AG08396 (cell line): ENCODE data around the gene LZTS2.

Experiments
- DNase-seq: peaks from one replicate; pipeline ENCODE4 v3.0.0; 2012; ENCODE audit warnings: low spot score, mixed read lengths

LZTS2 gene

DNA sequence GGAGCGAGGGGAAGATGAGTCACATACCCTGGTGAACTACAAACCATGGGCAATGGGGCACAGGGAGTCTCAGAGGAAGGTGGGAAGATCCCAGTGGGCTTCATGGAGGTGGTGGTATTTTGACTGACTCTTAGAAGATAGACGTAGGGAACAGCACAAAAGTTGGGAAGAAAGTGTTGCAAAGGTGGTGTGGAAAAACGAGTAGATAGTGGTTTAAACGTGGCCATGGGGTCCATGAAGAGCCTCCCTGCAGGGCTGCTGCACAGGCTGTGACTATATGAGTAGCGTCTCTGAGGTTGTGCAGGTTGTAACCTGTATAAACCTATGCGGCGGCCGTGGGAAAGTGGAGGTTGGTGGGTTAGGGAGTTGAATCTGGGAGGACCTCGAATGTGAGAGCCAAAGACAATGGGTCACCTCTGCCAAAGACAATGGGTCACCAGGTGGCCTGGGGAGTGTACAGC, 13.8 kb downstream of the LZTS2 start:
- no peak for DNase-seq

DNA sequence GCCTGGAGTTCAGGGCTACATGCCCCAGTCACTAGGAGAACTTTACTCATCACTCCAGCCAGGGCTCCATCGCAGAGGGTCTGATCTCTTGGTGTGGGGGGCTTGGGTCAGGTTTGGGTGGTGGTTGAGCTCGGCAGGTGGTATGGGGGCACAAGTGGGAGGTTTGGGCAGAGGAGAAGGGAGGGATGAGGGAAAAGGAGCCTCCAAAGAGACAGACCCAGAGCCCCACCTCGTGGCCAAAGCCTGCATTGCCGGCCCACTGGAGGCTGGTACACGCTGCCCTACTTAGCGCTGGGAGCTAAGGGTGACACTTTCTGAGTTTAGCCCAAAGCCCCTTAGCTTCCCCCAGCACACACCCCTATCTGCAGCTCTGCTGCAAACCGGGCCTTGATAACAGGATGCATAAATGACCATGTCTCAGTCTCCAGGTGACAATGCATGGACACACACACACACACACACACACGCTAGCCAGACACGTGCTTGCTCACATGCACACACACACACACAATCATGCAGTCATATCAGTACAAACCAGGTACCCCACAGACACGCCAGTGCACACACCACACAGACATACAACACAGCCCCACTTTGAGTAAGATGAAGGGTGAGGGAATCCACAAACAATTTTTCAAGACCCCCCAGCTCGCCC, 14.7 kb downstream of the LZTS2 start:
- DNase-seq, result peak; percentile 81

DNA sequence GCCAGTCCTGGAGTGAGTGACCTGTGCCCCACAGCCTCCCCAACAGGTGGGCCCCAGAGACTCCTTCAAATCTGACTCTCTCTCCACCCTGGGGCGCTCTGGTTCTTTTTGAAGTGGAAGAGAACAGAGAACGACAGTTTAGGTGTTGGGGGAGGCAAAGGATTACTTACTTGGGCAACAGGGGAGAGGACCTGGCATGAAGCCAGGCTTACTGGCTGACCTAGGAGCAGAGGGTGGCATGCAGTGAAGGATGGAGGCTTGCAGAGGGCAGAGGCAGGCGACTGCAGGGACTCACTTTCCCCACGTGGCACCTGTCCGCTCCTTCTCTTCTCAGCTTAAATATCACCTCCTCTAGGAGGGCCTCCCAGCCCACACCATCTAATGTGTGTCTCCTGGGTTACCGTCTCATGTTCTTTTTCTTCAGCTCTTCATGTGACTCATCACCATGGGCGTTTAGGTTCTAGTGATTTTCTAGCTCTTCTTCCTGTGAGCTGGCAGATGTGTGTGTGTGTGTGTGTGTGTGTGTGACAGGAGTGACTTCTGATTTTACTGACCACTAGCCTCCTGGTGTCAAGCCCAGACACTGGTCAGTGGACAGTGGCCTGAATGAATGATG, 15.5 kb downstream of the LZTS2 start:
- peak; percentile 88 for DNase-seq

- DNase-seq, result no peak
Observed at GRCh38 chr10:101015582-101015973, 16.0 kb downstream of the LZTS2 start.

DNA sequence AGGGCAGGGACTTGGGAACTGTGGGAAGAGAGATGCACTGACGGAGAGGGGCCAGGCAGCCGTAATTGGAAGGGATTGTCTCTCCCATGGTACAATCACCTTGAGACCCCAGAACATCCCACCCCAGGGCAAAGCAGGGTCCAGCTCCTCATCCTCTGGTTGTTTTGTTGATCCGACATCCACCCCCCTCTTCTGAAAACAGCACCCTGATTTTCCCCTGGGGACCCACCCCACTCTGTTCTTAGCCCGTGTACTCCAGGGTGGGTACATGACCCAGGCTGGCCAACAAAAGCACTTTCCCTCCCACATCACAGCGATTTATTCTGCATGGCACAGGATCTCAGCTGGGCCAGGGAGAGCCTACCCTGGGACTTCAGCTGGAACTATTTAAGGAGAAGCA, 17.2 kb downstream of the LZTS2 start:
- DNase-seq, result no peak

DNA sequence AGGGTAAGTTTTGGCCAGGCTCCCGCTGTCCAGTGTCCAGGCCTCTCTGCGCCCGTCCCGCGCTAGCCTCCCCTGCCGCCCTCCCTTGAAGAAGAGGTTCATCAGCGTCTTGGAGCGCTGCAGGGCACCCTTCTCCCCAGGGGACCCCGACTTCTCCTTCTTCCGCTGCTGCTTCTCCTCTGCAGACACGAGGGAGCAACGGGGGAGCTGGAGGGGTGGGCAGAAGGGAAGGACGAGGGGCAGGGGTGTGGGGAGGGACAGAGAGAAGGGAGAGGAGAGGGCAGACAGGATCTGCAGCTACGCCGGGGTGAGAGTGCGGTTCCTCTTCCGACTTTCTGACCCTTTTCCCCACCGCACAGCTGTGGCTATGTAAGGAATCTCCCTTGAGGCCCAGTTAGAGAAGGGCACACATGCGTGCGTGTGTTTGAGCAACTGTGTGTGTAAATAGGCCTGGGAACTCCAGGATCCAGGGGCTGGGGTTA, 18.6 kb downstream of the LZTS2 start:
- DNase-seq, result no peak

DNA sequence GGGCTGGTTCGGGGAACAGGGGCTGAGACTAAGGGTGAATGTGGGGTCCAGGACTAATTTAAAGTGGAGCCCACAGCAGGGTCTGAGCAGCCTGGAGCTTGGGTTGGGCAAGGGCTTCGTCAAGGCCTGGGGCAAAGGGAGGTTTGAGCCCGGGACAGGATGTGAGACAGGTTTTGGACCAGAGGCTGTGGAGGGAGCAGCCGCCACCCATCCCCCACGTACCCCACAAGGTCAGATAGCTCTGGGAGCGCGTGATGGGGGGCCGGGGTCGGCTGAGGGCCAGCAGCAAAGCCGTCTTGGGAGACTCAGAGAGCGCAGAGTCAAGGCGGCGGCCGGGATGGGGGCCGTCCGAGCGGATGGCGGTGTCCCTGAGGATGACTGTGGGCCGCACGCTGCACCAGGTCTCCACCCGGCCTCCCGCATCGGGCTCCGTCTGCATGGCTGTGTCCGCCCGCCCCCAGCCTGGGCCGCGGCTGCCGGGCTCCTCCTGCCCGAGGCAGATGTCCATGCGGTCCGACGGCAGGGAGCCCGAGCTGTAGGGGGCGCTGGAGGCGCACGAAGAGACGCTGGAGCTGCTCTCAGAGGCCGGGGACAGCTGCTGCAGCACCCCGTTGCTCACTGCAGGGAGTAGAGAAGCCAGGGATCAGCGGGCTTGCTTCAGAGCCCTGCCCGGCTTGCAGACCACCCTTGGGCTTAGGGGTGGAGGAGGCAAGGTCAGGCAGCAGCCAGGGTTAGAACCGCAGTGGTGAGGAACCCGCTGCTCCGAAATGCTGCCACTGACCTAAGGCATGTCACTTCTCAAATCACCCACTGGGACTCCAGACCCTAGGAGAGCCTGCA, 19.2 kb downstream of the LZTS2 start:
- DNase-seq, result peak; percentile 93

DNA sequence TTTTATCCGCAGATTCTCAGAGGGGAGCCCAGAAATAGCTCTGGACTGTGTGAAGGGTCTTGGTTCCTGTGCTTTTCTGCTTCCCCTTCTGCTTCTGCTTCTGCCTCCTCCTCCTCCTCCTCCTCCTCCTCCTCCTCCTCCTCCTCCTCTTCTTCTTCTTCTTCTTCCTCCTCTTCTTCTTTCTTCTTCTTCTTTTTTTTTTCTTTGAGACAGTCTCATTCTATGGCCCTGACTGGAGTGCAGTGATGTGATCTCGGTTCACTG, 19.8 kb downstream of the LZTS2 start:
- DNase-seq, result no peak

- no peak for DNase-seq
Observed at GRCh38 chr10:101020427-101021075, 20.9 kb downstream of the LZTS2 start.

- no peak for DNase-seq
Observed at GRCh38 chr10:101021239-101021638, 21.6 kb downstream of the LZTS2 start.

DNA sequence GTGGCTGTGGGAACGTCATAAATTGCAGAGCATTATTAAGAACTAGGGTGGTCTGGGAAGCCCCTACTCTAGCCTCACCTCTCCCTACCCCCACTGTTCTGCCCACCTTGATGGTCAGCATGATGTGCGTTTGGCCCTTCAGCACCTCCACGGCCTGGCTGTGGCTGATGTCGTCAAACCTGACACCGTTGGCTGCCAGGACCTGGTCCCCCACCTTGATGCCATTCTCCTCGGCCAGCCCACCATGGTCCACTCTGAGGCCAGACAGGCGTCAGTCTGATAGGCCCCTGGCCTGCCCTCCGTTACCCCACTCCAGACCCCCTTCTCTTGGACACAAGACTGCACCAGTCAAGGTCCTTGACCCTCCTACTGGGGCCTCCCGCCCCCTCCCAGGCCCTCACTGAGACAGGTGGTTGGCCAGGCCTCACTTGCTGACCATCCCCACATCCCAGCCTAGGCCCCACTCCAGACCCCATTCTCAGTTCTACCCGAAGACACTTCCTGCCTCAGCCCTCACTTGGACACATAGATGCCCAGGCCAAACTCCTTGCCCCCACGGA, 22.2 kb downstream of the LZTS2 start:
- DNase-seq, result no peak

GRCh38 chr10:101022967-101023705, 23.5 kb downstream of the LZTS2 start:
- no peak for DNase-seq

DNA sequence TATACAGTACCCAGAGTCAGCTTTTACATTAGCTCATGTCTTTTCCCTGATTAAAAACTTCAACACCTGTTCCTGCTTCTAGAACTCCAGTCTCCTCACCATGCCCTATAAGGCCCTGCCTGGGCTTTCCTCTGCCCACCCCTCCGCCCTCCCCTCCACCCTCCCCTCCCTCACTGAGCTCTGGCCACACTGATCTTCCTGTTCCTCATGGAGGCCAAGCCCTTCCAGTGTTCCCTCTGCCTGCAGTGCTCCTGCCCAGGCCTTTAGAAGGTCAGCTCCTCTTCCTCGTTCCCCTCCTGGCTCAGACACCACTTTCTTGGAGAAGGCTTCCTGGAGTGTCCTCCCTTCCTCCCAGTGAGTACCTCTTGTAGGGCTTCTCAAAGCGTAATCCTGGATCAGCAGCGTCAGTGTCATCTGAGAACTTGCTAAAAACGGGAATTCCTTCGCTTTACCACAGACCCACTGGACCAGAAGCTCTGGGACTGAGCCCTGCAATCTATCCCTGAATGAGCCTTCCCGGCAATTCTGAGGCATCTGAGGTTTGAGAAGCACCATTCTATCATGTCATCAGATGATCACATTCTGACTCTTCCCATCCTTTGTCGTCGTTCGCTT, 27.6 kb downstream of the LZTS2 start:
- no peak for DNase-seq

- no peak for DNase-seq
Observed at GRCh38 chr10:101028446-101029337, 29.1 kb downstream of the LZTS2 start.

GRCh38 chr10:101029520-101030295, 30.1 kb downstream of the LZTS2 start:
- DNase-seq, result no peak

- no peak for DNase-seq
Observed at GRCh38 chr10:101030496-101031127, 31.0 kb downstream of the LZTS2 start.

DNA sequence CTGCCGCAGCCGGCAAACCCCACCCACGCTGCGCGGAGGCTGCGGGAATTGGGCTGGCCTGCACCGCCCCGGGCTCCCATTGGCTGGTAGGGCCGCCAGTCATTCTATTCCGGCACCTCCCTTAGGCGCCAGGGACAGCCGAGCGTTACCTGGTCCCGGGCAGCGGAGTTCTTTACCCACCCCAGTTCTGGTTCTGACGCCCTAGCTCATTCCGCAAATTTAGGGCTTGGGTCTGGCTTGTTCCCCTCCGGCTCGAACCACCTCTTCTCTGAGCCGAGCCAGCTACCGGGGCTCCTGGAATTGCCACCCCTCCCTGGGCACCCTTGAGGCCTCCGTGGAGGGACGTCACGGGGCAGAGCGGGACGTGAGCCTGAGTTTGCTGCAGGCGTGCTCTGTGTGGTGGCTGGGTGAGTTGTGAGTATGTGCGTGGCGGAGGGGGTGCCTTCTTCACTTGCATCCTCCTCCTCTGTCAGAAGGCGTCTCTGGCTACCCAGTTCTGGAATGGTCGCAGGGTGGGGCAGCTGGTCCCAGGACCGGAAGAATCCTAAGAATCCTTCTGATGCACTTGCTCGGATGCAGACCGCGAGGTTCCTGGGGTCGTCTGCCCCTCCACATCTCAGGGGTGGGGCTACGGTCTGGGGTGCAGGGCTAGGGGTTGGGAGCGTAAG, 31.7 kb downstream of the LZTS2 start, which contains the start of the genes PDZD7 and SFXN3:
TSS of gene PDZD7 (minus strand) at position 2 of the 668 bp plus-strand sequence. CDS start 910 bp downstream, outside the sequence.
TSS of gene SFXN3 (plus strand) at position 107 of the 668 bp plus-strand sequence. CDS start 3,461 bp downstream, outside the sequence.
- peak; percentile 97 for DNase-seq
